H1 (cell line): ENCODE measurements around the gene PYY. TPM values are rescaled to one million over a fixed set of nuclear protein-coding genes. Genes with fewer than 3 reads are reported as not detected.

Source experiments
- ATF3 ChIP-seq: IDR thresholded peaks from 2 replicates; pipeline ENCODE4 v1.6.1; 2011; ENCODE audit warnings: low read depth, mild to moderate bottlenecking, low read length; ENCODE audit not compliant: insufficient read depth
- CTBP2 ChIP-seq: IDR thresholded peaks from 2 replicates; pipeline ENCODE4 v1.7.0; 2011; ENCODE audit warnings: borderline replicate concordance, mild to moderate bottlenecking, moderate library complexity, mixed read lengths, low read length; ENCODE audit not compliant: insufficient read depth, insufficient read length
- FOSL1 ChIP-seq: IDR thresholded peaks from 2 replicates; pipeline ENCODE4 v1.6.1; 2011; ENCODE audit warnings: mild to moderate bottlenecking, low read depth, low read length, moderate library complexity; ENCODE audit not compliant: insufficient read depth
- GABPA ChIP-seq: IDR thresholded peaks from 2 replicates; pipeline ENCODE4 v1.6.1; 2011; ENCODE audit warnings: mild to moderate bottlenecking, low read length, moderate library complexity, borderline replicate concordance; ENCODE audit not compliant: insufficient read depth
- GTF2F1 ChIP-seq: IDR thresholded peaks from 2 replicates; pipeline ENCODE4 v1.6.1; 2012; ENCODE audit warnings: low read depth, low read length, improper control_type of control experiment, borderline replicate concordance
- HDAC6 ChIP-seq: IDR thresholded peaks from one replicate; pipeline ENCODE4 v1.7.1; 2012; ENCODE audit warnings: low read depth, mild to moderate bottlenecking, inconsistent platforms, low read length, moderate library complexity
- RAD21 ChIP-seq, 2 experiments: IDR thresholded peaks in 1 of 2; conservative IDR thresholded peaks in 1 of 2; 2 replicates each; pipeline ENCODE4 v1.6.1; 2011; ENCODE audit warnings: low read depth in 2 of 2, low read length in 2 of 2, improper control_type of control experiment in 1 of 2, inconsistent platforms in 1 of 2, mild to moderate bottlenecking in 1 of 2, moderate library complexity in 1 of 2
- RNF2 ChIP-seq: fragments of 200-900, 300-1000 bp; sonication (generic); IDR thresholded peaks from 2 replicates; pipeline ENCODE4 v1.7.1; 2016; ENCODE audit warnings: borderline replicate concordance, low read depth, mild to moderate bottlenecking, antibody characterized with exemption, low read length; ENCODE audit not compliant: poor library complexity, severe bottlenecking; ENCODE audit errors: missing control alignments
- TBP ChIP-seq: IDR thresholded peaks from 2 replicates; pipeline ENCODE4 v1.6.1; 2011; ENCODE audit warnings: low read depth, low read length, improper control_type of control experiment
- polyA plus RNA-seq, 7 experiments: library from polyadenylated mRNA; depleted of rRNA in 3 of 7; stranded (reverse) in 5 of 7; unstranded in 2 of 7; fragments of >200 nt in 5 of 7; fragments of 200-250 nt in 2 of 7; gene quantifications; 1 replicate in 5 of 7; 2 replicates in 1 of 7; 4 replicates in 1 of 7; pipeline versions ENCODE4 v1.2.1 to v1.2.3, GENCODE V29; 2011 to 2013; ENCODE audit warnings: missing spikeins in 2 of 7, mixed read lengths in 2 of 7
- total RNA-seq: library from RNA; stranded (reverse); fragmentation: NEBNext Ultra II Directional; extraction: Animal tissue kit (Norgen Biotek cat#: 25700); gene quantifications from 2 replicates; pipeline ENCODE4 v1.2.1, GENCODE V29; 2021
- TF ChIP-seq, protein P1 (sequence below), 3 experiments: IDR thresholded peaks; 1 replicate in 2 of 3; 2 replicates in 1 of 3; pipeline versions ENCODE4 v1.5.1 to v1.6.1; 2011; ENCODE audit warnings: low read length in 3 of 3, mild to moderate bottlenecking in 3 of 3, inconsistent platforms in 2 of 3, low read depth in 1 of 3, moderate library complexity in 1 of 3; ENCODE audit not compliant: insufficient read depth in 1 of 3; ENCODE audit errors: control extremely low read depth in 1 of 3

Gene PYY
- total and polyA plus RNA-seq, 2 of the 8 experiments (the other 6 are each of a cell fraction or from before 2014, with no cell fraction given), result 0.93 to 3.4 TPM

DNA sequence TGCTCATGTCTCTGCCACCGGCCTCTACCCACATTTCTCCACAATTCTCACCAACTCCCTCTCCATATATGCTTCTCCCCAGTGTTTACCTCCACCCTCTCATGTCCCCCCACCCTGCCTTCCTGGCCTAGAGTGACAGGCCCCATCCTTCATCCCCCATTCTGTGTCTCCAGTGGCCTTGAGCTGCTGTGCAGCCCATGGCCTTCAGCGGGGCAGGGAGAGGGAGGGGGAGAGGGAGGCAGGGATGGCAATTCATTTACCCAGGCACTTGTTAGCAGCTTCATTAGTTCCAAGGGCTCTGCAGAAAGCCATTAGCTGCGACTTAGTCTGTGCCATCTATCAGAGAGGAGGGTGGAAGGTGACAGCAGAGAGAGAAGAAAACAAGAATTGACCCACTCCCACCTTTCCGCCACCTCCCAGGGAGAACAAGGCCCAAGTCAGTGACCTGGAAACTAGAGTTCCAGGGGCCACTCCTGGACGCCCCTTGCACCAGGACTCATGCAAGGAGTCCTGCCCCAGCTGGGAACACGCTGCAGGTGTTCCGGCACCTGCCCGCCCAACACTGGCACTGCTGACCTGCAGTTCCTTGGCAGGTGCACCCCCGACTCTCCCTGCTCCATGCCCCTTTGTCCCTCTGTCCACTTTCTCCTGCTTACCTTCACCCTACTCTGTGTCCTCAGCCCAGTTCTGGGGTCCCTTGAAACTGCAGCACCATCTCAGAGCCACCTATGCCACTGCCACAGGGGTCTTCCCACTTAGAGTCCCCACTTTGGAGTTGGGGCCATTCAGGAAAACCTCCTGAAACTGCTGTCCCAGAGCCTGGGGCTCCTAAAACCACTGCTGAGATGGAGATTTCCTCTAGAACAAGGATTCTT lies 23.5 kb upstream of the PYY start (continued):
- TF ChIP-seq, protein P1, sequence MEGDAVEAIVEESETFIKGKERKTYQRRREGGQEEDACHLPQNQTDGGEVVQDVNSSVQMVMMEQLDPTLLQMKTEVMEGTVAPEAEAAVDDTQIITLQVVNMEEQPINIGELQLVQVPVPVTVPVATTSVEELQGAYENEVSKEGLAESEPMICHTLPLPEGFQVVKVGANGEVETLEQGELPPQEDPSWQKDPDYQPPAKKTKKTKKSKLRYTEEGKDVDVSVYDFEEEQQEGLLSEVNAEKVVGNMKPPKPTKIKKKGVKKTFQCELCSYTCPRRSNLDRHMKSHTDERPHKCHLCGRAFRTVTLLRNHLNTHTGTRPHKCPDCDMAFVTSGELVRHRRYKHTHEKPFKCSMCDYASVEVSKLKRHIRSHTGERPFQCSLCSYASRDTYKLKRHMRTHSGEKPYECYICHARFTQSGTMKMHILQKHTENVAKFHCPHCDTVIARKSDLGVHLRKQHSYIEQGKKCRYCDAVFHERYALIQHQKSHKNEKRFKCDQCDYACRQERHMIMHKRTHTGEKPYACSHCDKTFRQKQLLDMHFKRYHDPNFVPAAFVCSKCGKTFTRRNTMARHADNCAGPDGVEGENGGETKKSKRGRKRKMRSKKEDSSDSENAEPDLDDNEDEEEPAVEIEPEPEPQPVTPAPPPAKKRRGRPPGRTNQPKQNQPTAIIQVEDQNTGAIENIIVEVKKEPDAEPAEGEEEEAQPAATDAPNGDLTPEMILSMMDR (IDR thresholded peaks at IDR 0.05; ENCODE audit: control extremely low read depth in 1 of 3, insufficient read depth in 1 of 3, low read depth in 1 of 3, low read length in 3 of 3), result no peak
- TF ChIP-seq CTBP2 (no peak), FOSL1 (no peak), HDAC6 (no peak), GTF2F1 (no peak), TBP (no peak), GABPA (no peak), ATF3 (no peak), RNF2 (no peak), RAD21 (IDR thresholded peaks at IDR 0.05 in 1 of 2, conservative IDR thresholded peaks at IDR 0.05 in 1 of 2; ENCODE audit: low read depth in 2 of 2, low read length in 2 of 2) (no peak)
